ENCODE results near the gene KIAA0513.

- no peak for TF ChIP-seq GATA2 (IDR thresholded peaks at IDR 0.05; ENCODE audit: low read depth, low read length)
- TF ChIP-seq GATA3 (IDR thresholded peaks at IDR 0.05; ENCODE audit: low read depth, low read length) = no peak
Observed at GRCh38 chr16:85086347-85087291, 59.0 kb downstream of the KIAA0513 start.

All from SH-SY5Y (cell line).